GM19452 (cell line): Measurements from ENCODE around the gene SMIM15.
A peak's percentile ranks its signal among the peaks of the same experiment; 100 is the strongest.
"Not testable (repeated sequence)": the region's sequence is repeated elsewhere in the genome, so short reads cannot be mapped to it uniquely, and the experiment has no call there.

Experiments
- ATAC-seq: cut with Tn5 transposase; IDR thresholded peaks from one replicate; pipeline ENCODE4 v1.9.1; 2021; ENCODE audit not compliant: unreplicated experiment

SMIM15 gene

GRCh38 chr5:61162010-61162831, at the start of gene SMIM15:
Gene SMIM15 (minus strand): TSS chr5:61162468. CDS start chr5:61160171, 2,297 bp downstream.
- peak; percentile 98 for ATAC-seq

GRCh38 chr5:61207884-61208283, 45.6 kb upstream of the SMIM15 start:
- ATAC-seq: no peak

- no peak for ATAC-seq
Observed at GRCh38 chr5:61205013-61205412, 42.7 kb upstream of the SMIM15 start.

DNA sequence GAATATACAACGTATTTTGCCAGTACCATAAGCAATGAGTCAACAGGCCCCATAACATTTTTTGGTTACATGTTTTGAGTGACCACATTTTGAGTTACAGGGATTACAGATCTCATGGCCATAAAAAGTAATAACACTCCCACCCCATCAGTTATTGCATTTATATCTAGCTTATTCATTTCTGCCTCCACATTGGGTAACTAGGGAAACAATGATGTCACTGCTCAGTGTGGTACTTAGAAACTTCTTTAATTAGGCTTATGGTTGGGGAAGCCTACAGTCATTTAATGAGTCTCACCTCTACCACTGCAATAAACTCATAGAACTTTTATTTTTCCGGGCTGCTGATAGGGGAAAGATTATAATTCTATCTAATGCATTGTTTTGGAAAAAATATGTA, 39.9 kb upstream of the SMIM15 start:
- ATAC-seq: peak; percentile 57

DNA sequence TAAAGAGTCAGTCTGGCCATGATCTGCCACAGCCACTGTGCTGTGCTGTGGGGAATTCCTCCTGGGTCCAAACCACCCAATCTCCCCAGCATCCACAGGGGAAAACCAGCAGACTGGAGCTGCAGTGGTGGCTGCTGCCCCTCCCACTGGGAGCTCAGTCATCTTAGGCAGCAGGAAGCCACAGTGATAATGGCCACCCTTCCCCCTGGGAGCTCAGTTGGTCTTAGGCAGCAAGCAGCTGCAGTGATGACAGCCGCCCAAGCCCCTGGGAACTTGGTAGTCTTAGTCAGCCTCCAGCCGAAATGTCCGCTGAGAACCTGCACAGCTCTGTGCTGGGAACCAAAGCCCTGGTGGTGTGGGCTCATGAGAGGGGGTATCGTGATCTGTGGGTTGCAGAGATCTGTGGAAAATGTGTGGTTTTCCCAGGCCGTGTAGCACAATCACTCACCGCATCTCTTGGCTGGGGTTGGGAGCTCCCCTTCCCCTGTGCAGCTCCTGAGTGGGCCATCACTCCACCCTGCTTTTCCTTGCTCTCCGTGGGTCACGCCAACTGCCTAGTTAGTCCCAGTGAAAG, 38.4 kb upstream of the SMIM15 start:
- peak; percentile 54 for ATAC-seq

- no peak for ATAC-seq
Observed at GRCh38 chr5:61198606-61199005, 36.3 kb upstream of the SMIM15 start.

DNA sequence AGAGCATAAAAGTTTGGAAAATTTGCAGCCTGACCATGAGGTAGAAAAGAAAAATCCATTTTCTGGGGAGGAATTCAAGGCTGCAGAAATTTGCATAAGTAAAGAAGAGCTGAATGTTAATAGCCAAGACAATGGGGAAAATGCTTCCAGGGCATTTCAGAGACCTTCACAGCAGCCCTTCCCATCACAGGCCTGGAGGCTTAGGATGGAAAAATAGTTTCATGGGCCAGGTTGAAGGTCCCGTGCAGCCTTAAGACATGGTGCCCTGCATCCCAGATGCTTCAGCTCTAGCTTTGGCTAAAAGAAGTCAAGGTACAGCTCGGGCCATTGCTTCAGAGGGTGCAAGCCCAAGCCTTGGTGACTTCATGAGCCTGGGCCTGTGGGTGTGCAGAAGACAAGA, 25.6 kb upstream of the SMIM15 start:
- ATAC-seq: not testable (repeated sequence)

- ATAC-seq: not testable (repeated sequence)
Observed at GRCh38 chr5:61187352-61187751, 25.1 kb upstream of the SMIM15 start.

GRCh38 chr5:61186634-61187033, 24.4 kb upstream of the SMIM15 start:
- ATAC-seq: no peak

DNA sequence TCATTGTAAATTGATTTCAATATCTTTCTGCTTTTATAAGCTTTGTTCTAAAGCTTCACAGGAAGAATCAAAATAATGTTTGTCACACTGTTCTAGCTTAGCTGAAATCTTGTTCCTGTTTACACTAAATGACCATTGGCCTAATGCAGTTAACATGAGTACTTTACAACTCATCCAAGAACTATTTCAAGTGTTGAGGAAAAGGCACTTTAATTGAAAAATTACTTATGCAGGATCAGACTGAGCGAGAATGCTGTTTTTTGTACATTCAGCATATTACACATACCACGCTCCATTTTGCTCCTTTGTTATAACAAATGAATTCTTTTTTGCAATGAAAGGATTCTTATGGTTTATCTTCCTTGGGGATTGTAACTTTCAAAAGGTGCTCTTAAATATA, 22.4 kb upstream of the SMIM15 start:
- ATAC-seq: no peak

DNA sequence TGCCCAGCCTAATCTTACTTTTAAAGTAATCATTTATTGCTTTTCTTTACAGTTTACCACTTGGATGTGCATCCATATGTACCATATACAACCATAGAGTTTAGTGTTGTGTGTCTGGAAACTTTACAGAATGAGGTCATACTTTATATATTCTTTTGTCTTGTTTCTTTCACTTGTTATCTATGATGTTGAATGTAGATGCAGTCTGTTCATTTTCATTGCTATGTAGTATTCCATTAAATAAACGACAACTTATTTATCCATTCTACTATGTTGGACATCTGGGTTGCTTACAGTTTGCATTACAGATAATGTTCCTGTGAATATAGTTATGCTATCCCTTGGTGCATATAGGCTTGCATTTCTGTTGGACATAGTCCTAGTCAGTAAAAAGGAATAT, 21.3 kb upstream of the SMIM15 start:
- ATAC-seq: no peak

DNA sequence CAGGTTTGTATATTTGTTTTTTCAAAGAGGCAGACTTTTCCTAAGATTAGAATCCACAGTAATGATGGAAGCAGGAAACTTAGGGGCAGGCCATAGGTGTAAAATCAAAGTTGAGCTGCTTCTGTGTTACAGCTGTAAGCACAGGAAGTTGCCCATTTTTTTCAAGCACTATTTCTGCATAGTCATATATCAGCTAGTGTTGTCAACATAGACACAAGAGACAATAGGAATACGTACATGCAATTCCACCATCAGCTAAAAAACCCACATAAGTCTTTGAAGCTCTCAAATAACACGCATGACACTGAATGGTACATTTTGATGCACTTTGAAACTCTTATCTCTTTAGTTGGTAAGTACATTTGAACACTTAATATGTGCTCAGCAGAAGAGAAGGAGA, 20.2 kb upstream of the SMIM15 start:
- ATAC-seq: no peak

DNA sequence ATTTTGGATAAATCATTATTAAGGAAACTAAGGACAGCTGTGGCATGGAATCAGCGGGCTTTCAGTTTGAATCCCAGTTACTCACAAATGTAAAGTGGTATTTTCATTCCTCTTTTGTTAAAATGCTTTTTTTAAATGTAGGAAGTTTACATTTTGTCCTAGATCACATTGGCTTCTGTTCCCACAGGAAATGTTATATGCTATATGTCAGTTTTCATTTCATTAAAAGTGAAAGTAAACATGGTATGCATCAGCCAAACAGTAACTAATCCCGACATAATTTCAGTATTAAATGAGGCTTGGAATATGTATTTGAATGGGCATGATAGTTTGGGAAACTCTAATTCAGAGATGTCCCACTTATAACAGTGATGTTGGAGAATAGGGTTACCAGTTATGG, 18.6 kb upstream of the SMIM15 start:
- no peak for ATAC-seq

DNA sequence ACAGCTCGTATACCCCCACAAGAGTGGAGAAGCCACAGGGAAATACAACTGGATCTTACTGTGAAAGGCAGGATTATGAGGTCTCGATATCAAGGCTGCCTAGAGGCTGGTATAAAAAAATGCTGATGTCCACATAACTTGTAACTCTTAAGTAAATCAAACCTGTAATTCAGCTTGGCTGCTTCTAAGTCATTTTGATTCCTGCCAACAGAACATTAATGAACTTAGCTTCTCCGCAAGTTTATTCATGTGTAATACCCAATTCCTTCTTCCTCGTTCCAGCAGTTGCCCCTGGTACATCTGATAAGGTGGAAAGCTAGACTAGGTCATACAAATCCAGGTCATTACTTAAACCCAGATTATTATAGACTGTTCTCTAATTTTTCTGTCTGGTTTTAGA, 16.4 kb upstream of the SMIM15 start:
- ATAC-seq: no peak

- ATAC-seq: peak; percentile 82
Observed at GRCh38 chr5:61177716-61178115, 15.4 kb upstream of the SMIM15 start.

DNA sequence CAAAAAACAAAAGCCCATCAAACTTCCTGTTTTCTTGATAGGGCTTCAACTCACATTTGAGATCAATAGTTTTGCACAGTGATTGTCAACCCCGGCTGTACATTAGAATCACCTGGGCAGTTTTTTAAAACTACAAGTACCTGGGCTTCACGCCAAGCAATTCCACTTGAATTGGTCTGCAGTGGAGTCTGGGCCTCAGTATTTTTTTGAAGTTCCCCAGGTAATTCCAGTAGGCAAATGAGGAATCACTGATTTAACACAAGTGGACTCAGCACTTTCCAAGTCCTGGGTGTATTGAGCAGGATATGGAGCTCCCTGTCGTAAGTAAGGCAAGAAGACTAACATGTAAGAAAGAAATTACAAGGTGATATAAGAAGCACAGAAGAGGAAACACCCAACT, 14.8 kb upstream of the SMIM15 start:
- ATAC-seq: no peak

- ATAC-seq: no peak
Observed at GRCh38 chr5:61176631-61177030, 14.4 kb upstream of the SMIM15 start.

- ATAC-seq: no peak
Observed at GRCh38 chr5:61171479-61171878, 9.2 kb upstream of the SMIM15 start.

DNA sequence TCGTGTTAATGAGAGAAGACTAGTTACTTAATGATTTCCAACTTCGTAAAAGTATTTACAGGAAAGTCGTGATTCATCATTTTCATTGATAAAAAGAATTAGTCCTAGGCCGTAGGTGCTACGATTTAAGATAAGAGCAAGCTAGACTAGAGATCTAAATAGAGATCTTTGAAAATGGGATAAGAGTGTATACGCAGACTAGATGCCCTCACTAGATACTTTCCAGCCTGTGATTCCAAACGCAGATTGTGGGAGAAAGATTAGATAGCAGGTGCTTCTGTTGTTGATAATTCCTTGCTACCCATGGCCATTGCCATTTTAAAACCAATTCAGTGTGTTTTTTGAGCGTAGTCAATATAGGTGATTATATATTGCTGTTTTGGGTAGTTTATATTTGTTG, 6.7 kb upstream of the SMIM15 start:
- ATAC-seq: no peak

DNA sequence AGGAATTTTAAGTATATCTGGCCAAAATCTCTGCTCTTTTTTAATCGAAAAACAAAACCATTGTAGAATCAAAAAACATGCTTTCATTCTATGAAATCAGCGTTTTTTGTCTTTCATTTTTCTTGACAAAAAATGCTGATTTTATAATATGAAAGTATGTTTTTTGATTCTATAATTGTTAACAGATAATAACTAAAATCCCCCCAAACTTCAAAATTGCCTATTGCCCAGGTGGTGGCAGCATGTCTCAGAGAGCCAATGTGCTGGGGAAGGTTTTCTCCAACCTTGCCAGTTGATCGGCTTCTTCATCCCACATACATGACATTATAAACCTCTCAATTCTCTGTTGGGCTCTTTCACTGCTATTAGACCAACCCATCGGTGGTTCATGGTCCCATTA, 5.1 kb upstream of the SMIM15 start:
- no peak for ATAC-seq

GRCh38 chr5:61163905-61164304, 1.6 kb upstream of the SMIM15 start:
- ATAC-seq: no peak

- ATAC-seq: no peak
Observed at GRCh38 chr5:61162832-61163567, 732 bp upstream of the SMIM15 start.
